NCI-H524 treated with DMSO at 0.1 percent for 48 hours (cell line): ENCODE measurements around the gene SCN2B.

Experiments used
- DNase-seq: peaks from one replicate; lab custom pipeline; 2025; lab: John Stamatoyannopoulos, UW

Gene SCN2B

DNA sequence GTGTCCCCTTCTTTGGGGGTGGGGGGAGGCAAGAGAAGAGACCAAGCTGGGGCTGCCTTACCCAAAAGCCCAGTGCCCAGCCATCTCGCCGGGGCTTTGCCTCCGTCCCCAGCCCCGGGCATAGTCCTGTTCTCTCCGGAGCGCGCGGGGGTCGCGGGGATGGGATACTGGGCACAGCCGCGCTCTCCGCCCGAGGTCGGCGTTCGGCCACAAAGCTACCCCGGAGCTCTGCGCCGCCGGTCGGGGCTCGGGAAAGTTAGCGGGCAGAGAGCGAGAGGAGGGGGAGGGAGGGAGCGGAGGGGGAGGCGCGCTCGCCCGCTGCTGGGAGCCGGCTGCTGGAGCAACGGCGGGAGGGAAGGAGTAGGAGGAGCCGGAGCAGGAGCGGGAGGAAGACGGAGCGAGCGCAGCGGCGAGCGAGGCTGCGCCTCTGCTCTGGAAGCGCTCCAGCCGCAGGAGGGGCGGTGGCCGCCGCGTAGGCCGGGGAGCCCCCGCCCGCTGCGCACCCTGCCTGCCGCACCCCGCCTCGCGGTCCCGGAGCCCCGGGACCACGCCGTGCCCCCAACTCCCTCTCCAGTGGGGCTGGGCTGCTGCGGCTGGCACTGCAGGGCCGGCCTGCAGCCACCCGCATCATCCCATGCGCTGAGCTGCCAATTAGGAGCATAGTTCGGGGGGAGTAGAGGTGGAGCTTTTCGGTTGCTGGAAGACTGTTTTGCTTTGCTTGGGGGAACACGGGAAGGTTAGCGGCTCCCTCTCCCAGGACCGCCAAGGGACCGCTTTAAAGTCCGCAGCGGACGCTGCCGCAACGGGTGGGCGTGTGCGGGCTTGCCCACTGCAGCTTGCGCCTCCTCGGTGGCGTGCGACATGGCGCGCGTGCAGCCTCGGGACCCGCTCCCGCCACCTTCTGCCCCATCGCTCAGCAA is 23.6 kb downstream of the SCN2B start, which contains the start of gene SCN4B:
Gene SCN4B, minus strand, starts transcription at position 272 of the 920 bp plus-strand sequence. Its CDS starts 150 bp downstream, at position 122.
- no peak for DNase-seq

DNA sequence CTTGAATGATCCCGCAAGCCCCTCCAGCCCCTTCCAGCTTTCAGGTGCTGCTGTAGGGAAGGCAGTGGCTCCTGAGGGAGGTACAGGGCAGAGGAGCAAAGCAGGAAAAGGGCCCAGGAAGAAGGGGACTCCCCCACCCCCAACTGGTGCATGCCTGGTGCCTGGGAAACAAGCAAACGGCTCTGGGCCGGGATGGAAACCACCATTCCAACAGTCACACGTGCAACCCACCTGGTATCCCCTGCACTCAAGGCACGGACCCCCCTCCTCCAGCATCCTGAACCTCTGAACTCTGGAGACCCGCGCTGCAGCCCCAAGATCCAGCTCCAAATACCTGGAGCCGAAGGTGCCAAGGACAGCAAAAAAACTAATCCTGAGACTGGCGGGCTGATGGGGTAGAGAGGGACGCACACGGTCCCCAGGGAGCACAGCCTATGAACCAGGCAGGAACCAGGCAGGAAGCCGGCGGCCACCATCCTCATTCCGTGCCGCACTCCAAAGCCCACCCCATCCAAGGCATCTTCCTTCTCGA is 24.4 kb downstream of the SCN2B start:
- DNase-seq = no peak

DNA sequence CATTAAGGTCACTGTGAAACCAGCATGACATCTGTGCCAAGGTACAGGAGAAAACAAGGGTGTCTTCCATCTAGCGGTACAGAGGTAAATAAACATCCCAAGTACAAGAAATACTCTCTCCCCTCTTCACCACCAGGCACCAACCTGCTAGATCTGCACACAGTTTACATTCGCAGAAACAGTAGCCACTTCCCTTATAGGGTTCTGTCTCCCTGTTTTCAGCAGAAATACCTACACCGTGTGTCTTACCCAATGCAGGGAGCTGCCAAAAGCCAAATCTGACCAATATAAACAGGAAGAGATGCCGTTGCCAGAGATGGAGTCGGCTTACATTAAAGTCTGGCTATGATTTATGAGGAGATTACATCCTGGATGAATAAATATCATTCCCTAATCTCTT is 25.0 kb downstream of the SCN2B start:
- DNase-seq = no peak

DNA sequence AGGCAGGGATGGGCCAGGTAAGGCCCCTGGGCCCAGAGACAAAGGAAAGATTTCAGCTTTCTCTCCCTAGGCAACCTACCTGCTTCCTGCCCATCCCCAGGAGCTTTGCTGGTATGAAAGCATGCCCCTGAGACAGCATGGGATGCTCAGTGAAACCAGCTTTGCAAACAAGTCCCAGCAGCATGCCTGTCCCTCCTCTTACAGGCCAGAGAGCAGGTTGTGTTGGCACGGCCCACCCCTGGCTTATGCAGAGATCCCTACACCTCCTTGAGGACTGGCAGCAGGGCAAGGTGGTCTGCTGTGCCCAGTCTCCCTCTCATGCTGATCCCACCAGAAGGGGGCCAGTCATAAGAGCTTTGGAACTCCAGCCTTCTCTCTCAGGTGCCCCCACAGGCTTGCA is 26.9 kb downstream of the SCN2B start:
- no peak for DNase-seq

DNA sequence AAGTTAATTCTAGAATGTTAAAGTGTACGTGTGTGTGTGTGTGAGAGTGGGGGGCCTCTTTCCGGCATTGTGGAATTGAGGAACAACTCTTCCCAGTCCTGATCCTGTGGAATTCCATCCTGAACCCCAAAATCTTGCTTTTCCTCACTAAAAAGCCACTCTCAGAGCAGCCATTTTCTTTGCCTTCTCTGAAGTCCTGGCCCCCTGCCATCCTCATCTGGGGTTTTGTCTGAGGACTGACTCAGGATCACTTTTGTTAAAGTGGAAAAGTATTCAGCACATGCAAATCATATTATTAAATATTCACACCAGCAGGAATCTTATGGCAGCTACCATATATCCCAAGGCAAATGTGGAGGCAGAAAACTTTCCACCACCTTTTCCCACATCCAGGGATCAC is 27.6 kb downstream of the SCN2B start:
- DNase-seq = no peak

DNA sequence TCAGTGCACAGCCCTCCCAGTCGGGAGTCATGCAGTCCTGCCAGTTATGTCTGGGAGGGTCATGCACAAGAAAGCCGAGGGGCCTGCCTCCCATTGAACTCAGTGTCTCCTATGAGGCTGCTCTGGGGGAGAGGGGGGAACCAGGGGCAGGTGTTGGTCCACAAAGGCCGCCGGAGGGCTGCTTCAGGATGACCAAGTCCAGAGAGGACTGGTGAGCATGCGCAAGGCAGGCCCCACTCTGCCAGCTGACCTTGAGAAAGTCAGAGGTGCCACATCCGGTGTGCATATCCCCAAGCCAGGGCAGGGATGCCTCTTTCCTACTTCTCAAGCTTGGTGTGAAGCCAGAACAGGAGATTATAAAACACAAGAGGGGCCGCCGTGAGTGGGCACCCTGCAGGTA is 28.2 kb downstream of the SCN2B start:
- DNase-seq = no peak

DNA sequence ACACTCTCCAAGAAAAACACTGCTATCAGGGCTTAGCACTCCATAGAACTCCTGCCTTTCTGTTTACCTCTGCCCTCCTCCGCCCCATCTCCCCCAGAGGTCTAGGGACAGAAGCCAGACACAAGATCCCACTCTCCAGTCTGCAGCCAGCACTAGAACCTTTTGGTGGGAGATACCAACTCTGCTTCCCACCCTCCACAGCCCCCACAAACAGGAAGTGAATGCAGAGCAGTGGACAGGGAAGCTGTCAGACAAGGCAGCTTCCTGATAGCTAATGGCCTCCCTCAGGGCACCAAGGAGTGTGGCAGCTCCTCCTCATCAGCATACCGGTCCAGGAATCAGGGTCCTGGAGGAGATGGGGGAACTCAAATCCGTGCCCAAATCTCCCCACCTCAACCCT is 28.9 kb downstream of the SCN2B start:
- no peak for DNase-seq

DNA sequence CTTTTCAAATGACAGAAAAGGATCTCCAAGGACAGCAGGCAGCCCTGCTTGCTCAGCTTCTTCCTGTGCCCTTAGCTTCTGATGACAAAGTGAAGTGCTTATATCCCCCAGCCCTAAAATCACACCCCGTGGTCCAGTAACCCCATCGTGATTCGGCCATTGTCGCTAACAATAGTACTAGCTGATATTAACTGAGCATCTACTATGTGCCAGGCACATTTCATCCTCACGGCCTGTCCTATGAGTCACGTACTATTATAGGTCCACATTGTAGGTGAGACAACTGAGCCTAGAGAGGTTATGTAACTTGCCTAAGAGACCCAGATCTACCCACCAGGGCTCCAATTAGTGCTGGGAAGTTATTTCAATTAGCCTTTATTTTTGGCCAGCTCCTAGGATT is 29.9 kb downstream of the SCN2B start:
- no peak for DNase-seq

DNA sequence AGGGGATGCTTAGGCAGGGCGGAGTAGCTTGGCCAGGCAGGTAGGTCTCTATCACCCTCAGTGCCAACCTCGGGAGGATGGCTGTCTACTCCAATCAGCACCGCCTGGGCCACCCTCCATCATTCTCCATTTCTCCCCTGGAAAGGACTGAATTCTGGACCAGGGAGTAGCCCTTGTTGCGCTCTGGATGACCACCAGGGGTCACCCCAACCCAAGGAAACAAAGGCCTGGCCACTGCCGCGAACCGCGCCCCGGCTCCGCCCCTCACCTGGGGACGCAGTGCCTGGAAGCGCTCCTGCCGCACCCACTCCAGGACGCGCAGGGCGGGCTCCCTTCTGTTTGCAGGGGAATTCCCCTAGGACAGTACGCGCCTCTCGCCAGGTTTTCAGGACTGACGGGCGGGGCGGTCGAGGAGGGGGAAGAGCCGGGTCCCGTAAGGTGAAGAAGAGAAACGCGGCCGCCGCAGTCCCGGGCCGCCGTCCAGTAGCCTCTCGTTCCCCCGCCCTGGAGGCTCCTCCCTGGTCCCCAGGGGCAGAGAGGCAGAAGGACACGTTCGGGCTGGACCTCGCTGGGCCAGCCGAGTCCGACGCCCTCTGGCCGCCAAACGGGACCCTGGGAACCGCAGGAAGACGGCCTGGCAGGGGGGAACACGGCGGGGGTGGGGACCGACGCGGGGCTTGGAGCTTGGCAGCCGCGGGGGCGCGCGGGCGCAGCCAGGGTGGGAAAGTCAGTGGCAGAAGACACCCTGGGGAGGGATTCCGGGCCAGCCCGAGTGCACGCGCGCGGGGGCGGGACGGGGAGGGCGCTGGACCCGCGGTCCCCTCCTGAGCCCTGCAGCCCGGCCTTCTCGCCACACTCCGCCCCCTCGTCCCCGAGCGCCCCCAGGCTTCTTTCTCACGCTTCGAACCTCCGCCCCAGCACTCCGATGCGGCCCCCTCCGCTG is 30.9 kb downstream of the SCN2B start:
- DNase-seq = no peak

DNA sequence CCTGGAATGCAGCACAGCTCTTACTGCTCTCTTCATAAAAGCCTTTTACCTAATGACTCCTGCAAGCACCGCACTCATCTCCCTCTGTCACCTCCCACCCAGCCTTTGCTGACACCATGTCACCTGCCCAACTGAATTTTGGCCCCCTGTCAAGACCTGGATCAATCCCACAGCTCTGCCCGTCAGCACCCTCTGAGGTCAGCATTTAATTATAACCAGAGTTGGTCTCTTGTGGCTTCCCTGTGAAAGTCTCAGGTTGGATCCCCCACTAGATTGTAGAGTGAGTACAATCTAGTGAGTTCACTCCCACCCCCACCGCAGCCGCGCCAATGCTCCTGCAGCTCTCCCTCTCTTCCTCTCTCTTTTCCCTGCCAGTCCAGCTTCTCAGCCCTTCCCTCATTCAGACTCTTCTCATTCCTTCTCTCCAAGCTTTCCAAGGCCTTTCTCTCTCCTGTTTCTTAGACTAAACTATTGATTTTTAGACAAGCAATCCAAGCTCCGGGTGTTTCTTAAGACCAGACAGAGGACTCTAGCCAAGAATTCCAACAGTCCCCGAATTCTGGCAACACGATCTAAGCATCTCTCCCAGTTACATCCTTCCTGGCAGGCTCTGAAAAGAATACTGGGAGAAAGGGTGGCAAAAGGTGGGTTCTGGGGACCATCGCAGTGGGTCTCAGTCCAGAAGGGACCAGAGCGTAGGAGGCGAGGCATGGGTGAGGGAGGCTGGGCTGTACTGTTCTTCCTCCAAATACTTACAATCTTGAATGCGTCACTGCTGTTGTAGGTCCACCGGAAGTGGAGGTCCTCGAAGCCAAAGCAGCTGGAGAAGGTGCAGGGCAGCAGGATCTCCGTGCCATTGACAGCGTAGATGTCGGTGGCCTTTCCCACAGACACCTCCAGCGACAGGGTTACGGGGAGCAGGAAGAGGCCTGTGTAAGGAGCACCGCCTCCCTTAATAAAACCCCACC is 31.9 kb downstream of the SCN2B start:
- DNase-seq = no peak

DNA sequence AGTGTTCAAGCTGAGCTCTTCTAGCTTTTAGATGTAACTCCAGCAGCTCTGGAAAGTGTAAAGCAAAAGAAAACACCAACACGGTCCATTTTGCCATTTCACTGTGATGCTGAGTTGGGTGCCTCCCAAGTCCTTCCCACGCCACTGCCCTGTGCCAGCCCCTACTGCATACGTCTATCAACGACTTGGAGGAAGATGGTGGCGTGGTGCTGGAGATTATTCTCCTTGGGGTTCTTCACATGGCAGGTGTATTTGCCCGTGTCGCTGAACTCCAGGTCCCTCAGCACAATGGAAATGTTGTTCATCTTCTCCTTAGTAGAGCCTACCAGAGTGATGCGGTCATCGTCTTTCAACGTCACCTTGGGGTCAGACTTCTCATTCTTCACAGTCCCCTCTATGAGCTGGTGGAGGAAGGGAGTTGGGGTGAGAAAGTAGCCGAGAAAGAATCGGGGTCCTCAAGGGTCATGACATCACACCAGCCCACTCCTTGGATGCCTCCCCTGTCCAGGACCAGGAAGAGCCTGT is 32.7 kb downstream of the SCN2B start:
- no peak for DNase-seq

DNA sequence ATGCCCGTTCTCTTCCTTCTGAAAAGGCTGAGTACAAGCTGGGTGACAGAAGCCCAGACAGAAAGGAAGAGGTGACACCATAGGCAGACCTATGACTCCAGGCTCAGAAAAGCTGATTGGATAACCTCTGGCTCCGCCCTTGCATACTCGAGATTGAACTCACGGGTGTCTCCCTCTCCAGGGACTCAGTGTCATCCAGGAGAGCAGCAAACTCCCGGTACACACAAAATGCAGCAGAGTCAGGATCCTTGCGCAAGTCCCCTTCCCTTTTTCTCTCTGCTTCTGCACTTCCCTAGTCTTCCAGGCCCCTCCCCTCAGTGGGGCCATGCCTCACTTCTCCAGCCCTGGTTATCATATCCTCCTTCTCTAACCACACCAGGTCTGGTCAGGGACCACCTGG is 33.6 kb downstream of the SCN2B start:
- no peak for DNase-seq

DNA sequence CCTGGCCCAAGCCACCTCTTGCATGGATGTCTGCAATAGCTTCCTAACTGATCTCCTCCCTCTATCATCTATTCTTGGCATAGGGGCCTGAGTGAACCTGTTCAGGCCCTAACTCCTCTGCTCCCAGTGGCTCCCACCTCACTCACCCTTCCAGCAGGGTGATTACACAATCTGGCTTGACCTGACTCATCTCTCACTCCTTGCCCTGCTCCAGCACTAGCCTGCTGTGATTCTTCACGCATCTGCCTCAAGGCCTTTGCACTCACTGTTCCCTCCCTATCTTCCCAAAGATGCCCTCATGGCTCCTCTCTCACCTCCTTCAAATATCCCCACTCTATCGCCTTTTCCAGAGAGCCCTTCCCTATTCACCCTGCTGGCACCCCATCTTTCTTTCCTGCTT is 34.4 kb downstream of the SCN2B start:
- no peak for DNase-seq

DNA sequence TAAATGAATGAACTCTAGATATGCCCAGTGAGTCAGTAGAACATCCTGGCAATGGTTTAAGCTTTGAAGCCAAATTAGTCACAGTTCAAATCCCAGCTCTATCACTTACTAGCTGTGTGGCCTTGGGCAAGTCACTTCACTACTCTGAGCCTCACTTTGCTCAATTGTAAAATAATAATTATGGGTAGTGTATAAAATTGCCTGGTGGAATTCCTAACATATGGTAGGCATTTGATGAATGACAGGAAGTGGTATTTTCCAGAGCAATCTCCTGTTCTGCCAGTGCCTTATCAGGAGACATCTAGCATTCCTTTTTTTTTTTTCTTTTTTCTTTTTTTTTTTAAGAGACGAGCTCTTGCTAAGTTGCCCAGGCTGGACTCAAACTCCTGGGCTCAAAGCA is 36.9 kb downstream of the SCN2B start:
- DNase-seq = no peak

DNA sequence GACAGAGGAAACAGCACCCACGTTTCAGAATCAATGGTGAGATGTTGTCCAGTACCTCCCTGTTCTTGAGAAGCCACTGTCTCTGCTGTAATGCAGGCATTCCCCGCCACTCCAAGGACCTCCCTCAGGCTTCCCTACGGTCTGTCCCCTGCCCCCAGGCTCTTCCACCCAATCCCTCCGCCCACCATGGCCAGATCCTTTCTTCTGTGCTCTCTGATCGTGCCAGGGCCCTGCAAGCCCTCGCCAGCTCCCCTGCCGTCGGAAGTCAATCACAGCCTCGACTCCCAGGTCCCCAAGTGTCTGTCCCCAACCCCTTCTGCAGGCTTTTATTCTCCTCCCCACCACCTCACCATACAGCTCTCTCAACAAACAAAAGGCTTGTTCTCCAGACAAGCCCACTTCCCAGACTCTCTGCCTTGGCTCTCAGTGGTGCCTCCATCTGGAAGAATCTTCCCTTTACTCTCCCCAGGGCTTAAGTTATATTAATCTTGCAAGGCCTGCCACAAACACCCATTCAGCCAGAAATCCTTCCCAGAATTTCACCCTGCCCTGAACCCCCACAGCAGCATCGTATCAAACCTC is 37.5 kb downstream of the SCN2B start:
- DNase-seq = no peak

DNA sequence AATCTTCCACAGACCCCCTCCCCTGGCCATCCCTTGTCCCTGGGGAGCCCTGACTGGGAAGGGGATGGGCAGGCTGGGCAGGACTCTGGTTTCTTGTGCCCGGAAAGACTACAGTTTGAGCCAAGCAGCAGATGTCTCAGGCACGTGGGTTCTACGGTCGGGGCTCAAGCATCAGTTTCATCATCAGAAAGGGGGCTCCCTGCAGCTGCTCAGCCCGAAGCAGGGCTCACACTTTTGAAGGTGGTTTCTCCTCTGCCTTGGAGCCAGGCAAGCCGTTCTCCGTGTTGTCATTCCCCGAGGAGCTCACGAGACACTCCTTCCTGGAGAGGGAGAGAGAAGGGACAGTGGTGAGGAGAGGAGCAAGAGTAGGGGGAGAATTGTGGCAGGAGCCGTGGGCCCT is 39.6 kb downstream of the SCN2B start:
- no peak for DNase-seq

DNA sequence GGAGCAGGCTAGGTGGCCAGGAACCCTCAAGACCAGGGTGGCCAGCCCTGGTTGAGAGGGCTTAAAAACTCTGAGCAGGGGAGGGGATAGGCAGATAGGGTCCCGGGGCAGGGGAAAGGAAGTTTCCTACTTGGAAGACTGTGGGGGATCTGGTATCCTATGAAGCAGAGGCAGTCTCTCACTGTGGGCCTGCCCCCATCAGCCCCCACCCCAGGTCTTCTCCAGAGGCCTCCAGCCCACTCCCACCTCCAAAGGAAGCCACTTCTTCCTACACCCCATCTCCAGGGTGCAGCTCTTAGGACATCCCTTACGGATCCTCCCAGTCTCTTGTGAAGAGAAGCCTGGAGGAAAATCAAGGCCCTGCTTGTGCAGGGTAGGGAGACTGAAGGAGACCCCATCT is 40.1 kb downstream of the SCN2B start:
- DNase-seq = no peak

DNA sequence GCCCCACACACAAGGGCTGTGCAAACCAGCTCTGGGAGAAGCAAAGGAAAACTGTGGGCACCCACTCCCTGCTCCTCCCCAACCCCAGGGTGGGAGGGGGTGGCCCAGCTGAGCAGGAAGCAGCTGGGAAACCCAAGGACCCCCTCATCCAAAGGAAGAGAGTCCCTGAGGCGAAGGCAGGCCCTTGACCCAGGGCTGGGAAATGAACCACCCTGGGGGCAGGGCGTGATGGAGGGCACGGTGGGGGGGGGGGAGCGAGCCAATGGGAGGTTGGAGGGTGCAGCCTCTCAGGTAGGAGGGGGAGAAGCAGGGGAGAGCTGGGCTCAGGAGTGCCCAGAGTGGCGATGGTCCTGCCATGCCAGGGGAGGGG is 40.7 kb downstream of the SCN2B start:
- no peak for DNase-seq

DNA sequence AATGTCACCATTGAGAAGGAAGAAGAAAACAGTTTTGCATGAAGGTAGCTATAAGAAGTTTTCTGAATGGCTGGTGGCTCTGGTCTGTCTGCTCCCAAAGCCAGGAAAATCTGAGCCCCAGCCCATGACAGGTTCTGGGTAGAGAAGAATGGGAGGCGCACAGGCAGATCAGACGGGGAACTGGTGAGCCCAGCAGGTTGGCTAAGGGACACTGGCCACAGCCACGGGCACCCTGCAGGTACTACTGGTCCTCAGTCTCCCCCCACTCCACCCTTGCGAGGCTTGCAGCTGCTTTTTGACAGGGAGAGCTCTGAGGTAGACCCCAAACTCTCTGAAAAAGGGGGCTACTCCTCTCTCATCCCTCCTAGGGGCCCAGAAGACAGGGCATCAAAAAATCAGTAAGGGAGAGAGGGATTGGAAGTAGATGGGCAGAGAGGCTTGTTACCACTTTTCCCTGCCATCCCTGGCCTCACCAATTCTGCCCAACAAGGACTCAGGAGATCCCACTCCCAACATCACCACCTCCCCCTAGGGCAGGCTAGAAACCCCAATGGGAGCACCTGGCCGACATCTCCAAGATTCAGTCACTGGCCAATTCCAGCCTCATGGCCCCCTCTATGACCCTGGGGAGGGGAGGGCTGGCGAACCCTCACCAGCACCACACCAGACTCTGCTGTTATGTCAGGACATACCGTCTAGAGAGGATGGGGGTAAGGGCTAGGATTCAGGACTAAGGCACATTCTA is 41.2 kb downstream of the SCN2B start:
- no peak for DNase-seq

DNA sequence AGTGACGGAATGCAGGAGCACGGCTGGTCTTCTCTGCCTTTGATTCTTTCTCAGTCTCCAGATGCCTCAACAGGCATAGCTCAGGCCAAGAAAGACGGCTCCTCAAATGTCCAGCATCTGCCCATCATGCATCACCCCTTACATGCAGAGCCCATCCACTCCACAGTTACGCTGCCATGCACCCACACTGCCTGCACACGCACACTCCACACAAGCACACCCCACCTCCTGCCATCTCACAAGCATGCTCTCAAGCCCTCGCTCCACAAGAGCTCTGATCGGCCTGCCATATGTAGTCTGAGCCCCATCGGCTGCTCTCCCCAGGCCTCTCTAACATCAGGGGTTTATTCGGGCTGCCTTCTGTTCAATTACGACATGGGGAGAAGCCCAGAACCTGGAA is 42.6 kb downstream of the SCN2B start:
- no peak for DNase-seq
